ENCODE data around the gene KRTAP19-4.
"Not testable (repeated sequence)": the region's sequence is repeated elsewhere in the genome, so short reads cannot be mapped to it uniquely, and the experiment has no call there.

Gene KRTAP19-4, protein sequence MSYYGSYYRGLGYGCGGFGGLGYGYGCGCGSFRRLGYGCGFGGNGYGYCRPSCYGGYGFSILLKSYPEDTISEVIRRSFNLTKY

GRCh38 chr21:30497065-30497464 lies at the start of gene KRTAP19-4:
TSS of gene KRTAP19-4 (minus strand) at chr21:30497165. CDS start at chr21:30497110, 55 bp downstream.
- in situ Hi-C loops (cut with MboI; ENCODE audit: low pct_unique_long_range_greater_than_20kb, low sequenced_read_pairs), result no loop called here
- no peak for DNase-seq

DNA sequence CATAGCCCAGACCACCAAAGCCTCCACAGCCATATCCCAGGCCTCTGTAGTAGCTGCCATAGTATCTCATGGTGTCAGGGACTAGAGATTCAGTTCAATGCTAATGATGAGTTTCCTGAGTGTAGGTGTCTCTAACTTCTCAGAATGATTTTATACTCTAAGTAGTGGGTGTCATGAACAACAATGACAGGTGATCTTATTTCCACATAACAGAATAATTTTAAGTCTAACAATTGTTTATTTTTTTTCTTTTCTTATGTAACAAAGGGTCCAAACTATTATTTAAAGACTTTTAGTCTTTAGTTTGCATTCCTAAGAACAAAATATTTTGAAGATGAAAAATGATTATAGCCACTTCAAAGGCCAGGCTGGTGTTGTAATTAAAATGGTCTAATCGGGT lies 44.8 kb upstream of the KRTAP19-4 start, which contains the start of gene KRTAP19-6:
Gene KRTAP19-6 (minus strand): TSS at position 101 of the 400 bp plus-strand sequence. CDS start 31 bp downstream, at position 70.
- no peak for DNase-seq
- in situ Hi-C loops (cut with MboI; ENCODE audit: low pct_unique_long_range_greater_than_20kb, low sequenced_read_pairs), result no loop called here

DNA sequence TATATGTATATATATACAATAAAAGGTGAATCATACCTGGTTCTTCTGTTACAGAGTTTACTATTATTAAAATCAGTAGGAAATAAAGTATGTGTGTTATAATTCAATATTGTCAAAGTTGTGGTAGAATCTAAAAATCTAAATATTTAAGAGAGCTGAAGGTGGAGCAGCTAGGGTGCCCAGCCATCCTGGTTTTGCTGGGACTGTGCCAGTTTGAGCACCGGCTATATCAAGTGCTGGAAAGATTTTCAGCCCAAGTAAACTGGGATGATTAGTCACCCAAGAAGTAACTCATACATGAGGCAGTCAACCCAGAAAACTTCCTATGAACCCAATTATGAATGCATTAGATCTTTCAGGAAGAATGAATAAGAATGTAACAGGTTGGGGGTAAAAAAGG lies 21.9 kb upstream of the KRTAP19-4 start:
- no peak for DNase-seq
- in situ Hi-C loops (cut with MboI; ENCODE audit: low pct_unique_long_range_greater_than_20kb, low sequenced_read_pairs), result no loop called here

DNA sequence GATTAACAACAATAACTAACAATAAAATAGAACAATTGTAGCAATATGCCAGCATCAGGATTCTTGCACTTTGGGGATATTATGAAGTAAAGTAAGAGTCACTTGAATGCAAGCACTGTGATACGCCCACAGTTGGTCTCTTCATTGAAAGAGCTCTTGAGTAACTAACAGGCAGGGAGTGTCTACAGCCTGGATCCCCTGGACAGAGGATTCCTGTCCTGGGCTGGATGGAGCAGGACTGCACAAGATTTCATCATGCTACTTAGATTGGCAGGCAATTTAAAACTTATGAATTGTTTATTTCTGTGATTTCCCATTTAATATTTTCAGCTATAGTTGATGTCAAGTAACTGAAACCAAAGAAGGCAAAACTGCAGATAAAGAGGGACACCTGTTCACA lies 18.7 kb upstream of the KRTAP19-4 start:
- no peak for DNase-seq

DNA sequence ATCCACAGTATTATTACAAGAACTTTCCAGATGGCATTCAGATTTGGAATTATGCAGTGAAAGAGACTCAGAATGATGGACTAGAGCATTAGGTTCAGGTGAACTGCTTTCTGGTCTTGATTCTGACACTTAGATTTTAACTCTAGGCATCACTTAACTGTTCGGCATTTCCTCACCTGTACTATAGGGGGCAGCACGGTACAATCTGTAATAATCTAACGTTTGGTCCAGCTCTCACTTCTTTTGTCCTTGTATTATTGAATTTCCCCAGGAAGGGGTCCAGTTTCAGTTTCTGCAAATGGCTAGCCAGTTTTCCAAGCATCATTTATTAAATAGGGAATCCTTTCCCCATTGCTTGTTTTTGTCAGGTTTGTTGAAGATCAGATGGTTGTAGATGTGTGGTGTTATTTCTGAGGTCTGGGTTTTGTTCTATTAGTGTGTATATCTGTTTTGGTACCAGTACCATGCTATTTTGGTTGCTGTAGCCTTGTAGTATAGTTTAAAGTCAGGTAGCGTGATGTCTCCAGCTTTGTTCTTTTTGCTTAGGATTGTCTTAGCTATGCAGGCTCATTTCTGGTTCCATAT lies 8.7 kb upstream of the KRTAP19-4 start:
- DNase-seq; in situ Hi-C loops (cut with MboI; ENCODE audit: low pct_unique_long_range_greater_than_20kb, low sequenced_read_pairs): not testable (repeated sequence)

More for the DNA sequence above, 18.7 kb upstream of the KRTAP19-4 start:
- in situ Hi-C loops (cut with MboI; ENCODE audit: low pct_unique_long_range_greater_than_20kb, low sequenced_read_pairs), result no loop called here

DNA sequence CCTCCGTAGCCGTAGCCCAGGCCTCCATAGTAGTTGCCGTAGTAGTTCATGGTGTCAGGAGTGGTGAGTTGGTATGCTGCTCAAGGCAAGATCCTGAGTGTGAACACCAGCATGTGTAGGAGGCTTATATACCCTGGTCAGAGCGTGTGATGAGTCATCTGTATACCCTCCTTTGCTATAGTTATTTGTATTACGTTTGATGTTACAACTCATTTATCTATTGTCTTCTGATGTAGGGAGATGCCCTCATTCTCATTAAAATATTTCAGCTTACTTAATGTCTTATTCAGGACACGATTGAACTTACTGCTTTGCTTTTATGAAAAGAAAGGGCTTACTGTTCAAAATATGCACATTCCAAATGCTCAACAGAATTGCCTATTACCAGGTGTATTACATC lies 5.1 kb upstream of the KRTAP19-4 start, which contains the start of gene KRTAP19-5:
Gene KRTAP19-5 (minus strand): TSS at position 101 of the 400 bp plus-strand sequence. CDS start 51 bp downstream, at position 50.
- in situ Hi-C loops (cut with MboI; ENCODE audit: low pct_unique_long_range_greater_than_20kb, low sequenced_read_pairs), result no loop called here

GRCh38 chr21:30491963-30492428 lies 5.0 kb downstream of the KRTAP19-4 start, which contains the start of gene KRTAP19-3:
TSS of gene KRTAP19-3 (minus strand) at chr21:30492013. CDS start at chr21:30491957, 56 bp downstream.
- in situ Hi-C loops (cut with MboI; ENCODE audit: low pct_unique_long_range_greater_than_20kb, low sequenced_read_pairs), result no loop called here
- DNase-seq, result no peak

More for the DNA sequence above, 5.1 kb upstream of the KRTAP19-4 start, which contains the start of gene KRTAP19-5:
- no peak for DNase-seq

DNA sequence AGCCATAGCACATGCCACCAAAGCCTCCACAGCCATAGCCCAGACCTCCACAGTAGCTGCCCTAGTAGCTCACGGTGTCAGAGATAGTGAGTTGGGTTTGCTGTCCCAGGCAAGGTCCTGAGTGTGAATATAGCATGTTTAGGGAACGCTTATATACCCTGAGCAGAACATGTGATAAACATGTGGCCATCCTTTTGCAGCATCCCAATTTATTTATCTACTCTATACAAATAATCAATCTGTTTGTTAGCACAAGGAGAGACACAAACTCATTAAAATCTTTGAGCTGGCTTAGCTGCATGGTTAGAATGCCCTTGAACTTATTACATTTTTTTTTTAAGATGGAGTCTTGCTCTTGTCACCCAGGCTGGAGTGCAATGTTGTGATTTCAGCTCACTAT lies 9.6 kb downstream of the KRTAP19-4 start, which contains the start of gene KRTAP19-2:
Gene KRTAP19-2 (minus strand): TSS at position 101 of the 400 bp plus-strand sequence. CDS start 88 bp downstream, at position 13.
- in situ Hi-C loops (cut with MboI; ENCODE audit: low pct_unique_long_range_greater_than_20kb, low sequenced_read_pairs), result no loop called here
- no peak for DNase-seq

GRCh38 chr21:30486180-30486579 lies 10.8 kb downstream of the KRTAP19-4 start:
- DNase-seq, result no peak
- in situ Hi-C loops (cut with MboI; ENCODE audit: low pct_unique_long_range_greater_than_20kb, low sequenced_read_pairs), result no loop called here

DNA sequence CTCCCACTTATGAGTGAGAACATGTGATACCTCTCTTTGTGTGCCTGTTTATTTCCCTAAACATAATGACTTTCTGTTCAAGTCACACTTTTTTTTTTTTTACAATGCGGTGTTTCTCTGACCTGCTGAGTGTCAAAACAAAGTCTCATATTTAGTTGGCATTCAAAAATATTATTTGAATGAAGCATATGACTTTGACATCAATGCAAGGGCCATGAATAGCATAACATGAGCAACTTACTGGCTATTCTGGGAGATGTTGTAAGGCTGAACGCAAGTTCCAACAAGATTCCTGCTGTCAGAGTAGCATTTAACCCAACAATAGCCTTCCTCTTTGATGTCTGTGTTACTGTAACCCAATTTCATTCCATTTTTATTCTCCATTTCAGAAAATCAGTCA lies 14.8 kb downstream of the KRTAP19-4 start:
- in situ Hi-C loops (cut with MboI; ENCODE audit: low pct_unique_long_range_greater_than_20kb, low sequenced_read_pairs), result no loop called here

DNA sequence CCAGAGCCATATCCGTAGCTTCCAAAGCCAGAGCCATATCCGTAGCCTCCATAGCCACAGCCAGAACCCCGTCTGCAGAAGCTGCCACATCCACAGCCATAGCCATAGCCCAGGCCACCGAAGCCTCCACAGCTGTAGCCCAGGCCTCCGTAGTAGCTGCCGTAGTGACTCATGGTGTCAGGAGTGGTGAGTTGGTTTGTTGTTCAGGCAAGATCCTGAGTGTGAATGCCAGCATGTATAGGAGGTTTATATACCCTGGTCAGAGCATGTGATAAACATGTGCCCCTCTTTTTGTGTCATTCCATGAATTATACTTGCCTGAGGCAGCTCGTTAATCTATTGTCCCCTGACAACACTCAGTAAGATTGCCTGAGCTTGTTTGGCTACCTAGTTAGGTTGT lies 16.8 kb downstream of the KRTAP19-4 start, which contains the start of gene KRTAP19-1:
Gene KRTAP19-1 (minus strand): TSS at position 223 of the 400 bp plus-strand sequence. CDS start 50 bp downstream, at position 173.
- in situ Hi-C loops (cut with MboI; ENCODE audit: low pct_unique_long_range_greater_than_20kb, low sequenced_read_pairs), result no loop called here
- DNase-seq, result no peak

More for the DNA sequence above, 14.8 kb downstream of the KRTAP19-4 start:
- no peak for DNase-seq

DNA sequence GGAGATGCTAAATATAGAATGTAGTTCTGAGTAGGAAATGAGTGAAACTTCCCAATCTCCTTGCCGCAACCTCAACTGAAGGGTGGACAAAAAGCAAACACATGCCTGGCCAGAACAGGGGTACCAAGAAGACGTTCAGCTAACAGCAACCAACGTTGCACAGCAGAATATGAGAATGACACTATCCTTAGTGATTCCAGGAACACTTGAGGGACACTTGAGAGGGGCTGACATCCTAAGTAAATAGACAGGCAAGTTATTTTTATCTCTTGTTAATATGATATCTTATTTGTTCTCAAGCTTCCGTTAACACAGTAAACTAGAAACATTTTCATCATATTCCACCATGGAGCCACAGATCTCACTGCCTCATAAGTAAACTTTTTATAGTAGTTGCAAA lies 17.7 kb downstream of the KRTAP19-4 start:
- no peak for DNase-seq

DNA sequence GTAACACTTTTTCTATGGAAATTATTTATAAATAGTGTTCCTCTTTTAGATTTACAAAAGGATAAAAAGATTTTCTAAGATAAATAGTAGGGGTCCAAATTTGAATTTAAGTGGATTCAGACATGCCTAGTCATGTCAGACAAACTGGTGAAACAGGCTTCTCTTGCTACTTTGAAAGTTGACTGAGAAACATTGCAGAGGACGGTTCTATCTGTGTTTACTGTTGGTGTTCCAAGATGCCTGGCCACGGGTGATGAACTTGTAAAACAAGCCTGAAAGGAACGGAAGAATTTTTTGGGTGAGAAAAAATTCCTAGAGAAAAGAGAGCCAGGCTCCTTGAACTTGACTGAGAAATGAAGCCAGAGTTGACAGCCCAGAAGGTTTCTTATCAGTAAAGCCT lies 19.0 kb downstream of the KRTAP19-4 start:
- DNase-seq, result no peak
- in situ Hi-C loops (cut with MboI; ENCODE audit: low pct_unique_long_range_greater_than_20kb, low sequenced_read_pairs), result no loop called here

More for the DNA sequence above, 17.7 kb downstream of the KRTAP19-4 start:
- in situ Hi-C loops (cut with MboI; ENCODE audit: low pct_unique_long_range_greater_than_20kb, low sequenced_read_pairs), result no loop called here

- in situ Hi-C loops (cut with MboI; ENCODE audit: low pct_unique_long_range_greater_than_20kb, low sequenced_read_pairs), result no loop called here
- no peak for DNase-seq
These were observed 27.9 kb downstream of the KRTAP19-4 start for GRCh38 chr21:30468900-30469714.

GRCh38 chr21:30463713-30464112 lies 33.3 kb downstream of the KRTAP19-4 start:
- in situ Hi-C loops (cut with MboI; ENCODE audit: low pct_unique_long_range_greater_than_20kb, low sequenced_read_pairs), result no loop called here
- peak; percentile 6 for DNase-seq

DNA sequence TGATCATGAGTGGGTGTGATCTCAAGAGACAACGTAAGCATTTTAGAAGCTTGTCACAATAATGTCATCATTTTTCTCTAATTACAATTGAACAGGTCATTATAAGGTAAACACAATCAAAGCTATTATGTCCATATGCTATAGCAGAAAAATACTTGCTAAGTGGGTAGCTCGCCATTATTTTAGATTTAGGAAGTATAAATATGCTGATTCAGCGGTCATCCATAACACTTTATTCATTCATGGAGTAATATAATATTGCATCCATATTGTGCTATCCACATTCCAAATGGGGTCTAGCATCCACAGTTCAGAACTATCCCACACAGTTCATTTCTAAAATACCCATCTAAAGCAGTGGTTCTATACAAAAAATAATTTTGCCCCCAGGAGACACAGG lies 48.5 kb downstream of the KRTAP19-4 start:
- no peak for DNase-seq
- in situ Hi-C loops (cut with MboI; ENCODE audit: low pct_unique_long_range_greater_than_20kb, low sequenced_read_pairs), result no loop called here

DNA sequence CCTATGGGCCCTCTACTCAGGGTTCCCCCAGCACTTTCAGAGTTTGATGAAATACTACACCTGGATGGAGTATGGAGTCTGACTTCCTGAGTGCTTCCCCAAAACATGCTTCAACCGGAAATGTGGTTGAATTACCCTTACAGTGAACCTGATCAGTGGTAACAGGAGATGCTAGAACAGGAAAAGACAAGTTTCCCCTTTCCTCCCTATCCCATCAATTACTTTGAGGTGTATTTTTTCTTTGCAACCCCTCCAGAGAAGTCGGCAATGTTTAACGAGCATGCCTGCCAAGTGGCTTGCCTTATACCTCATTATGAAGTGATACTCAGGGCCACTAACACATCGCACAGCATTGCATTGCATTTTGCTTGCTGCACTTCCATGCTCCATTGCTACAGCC lies 49.9 kb downstream of the KRTAP19-4 start:
- in situ Hi-C loops (cut with MboI; ENCODE audit: low pct_unique_long_range_greater_than_20kb, low sequenced_read_pairs), result no loop called here
- DNase-seq, result peak; percentile 9

All from KBM-7 (cell line).